WERI-Rb-1 (cell line): ENCODE measurements around the gene IPO8.

Experiments used
- DNase-seq: peaks from one replicate; pipeline ENCODE4 v3.0.0-alpha.2; 2020
- H3K27ac ChIP-seq: fragments of 250-450 bp; sonication (Bioruptor Pico); 2 replicates; pipeline ENCODE4 v1.5.1; 2020; ENCODE audit warnings: mild to moderate bottlenecking, moderate library complexity
- H3K27me3 ChIP-seq: fragments of 250-450 bp; sonication (Bioruptor Pico); 2 replicates; pipeline ENCODE4 v1.5.1; 2021; ENCODE audit warnings: mild to moderate bottlenecking, low read depth, moderate library complexity; ENCODE audit not compliant: insufficient read depth, severe bottlenecking
- H3K36me3 ChIP-seq: fragments of 250-450 bp; sonication (Bioruptor Pico); 2 replicates; pipeline ENCODE4 v1.5.1; 2020; ENCODE audit warnings: mild to moderate bottlenecking, moderate library complexity
- H3K4me3 ChIP-seq: 2 replicates; pipeline ENCODE4 v1.5.1; 2011; ENCODE audit warnings: low read depth, mild to moderate bottlenecking, control low read depth, low read length
- H3K9me3 ChIP-seq: fragments of 250-450 bp; sonication (Bioruptor Pico); 2 replicates; pipeline ENCODE4 v1.5.1; 2021; ENCODE audit warnings: mild to moderate bottlenecking, moderate library complexity; ENCODE audit not compliant: severe bottlenecking
- TF ChIP-seq, protein P1 (sequence below): IDR thresholded peaks from 2 replicates; pipeline ENCODE4 v1.5.1; 2011; ENCODE audit warnings: low read depth, mild to moderate bottlenecking, control low read depth, inconsistent platforms, low read length

Gene IPO8

DNA sequence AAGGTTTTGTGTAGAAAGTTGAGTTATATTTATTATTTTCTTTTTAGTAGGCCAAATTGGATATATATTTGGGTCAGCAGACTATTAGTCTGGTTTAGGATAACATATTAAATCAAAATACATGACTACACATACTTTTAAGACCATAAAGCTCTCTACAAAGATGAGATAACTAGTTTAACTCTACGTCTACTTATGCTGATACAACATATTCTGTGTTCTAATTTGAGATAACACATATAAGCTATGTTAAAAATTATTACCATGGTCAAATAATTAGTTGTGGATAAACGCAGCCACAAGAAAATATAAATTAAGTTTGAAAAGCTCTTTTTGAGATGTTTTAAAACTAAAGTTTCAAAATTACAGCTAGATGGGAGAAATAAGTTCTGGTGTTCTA lies 55.3 kb downstream of the IPO8 start:
- no peak for DNase-seq
- Histone ChIP-seq H3K36me3 (peaks cover 14% of the 10 kb centered on the region), H3K4me3 (no peak overlapping the region), H3K27ac (no peak overlapping the region), H3K9me3 (no peaks in the 10 kb centered on the region), H3K27me3 (no peaks in the 10 kb centered on the region)
- TF ChIP-seq, protein P1, sequence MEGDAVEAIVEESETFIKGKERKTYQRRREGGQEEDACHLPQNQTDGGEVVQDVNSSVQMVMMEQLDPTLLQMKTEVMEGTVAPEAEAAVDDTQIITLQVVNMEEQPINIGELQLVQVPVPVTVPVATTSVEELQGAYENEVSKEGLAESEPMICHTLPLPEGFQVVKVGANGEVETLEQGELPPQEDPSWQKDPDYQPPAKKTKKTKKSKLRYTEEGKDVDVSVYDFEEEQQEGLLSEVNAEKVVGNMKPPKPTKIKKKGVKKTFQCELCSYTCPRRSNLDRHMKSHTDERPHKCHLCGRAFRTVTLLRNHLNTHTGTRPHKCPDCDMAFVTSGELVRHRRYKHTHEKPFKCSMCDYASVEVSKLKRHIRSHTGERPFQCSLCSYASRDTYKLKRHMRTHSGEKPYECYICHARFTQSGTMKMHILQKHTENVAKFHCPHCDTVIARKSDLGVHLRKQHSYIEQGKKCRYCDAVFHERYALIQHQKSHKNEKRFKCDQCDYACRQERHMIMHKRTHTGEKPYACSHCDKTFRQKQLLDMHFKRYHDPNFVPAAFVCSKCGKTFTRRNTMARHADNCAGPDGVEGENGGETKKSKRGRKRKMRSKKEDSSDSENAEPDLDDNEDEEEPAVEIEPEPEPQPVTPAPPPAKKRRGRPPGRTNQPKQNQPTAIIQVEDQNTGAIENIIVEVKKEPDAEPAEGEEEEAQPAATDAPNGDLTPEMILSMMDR: no peak

DNA sequence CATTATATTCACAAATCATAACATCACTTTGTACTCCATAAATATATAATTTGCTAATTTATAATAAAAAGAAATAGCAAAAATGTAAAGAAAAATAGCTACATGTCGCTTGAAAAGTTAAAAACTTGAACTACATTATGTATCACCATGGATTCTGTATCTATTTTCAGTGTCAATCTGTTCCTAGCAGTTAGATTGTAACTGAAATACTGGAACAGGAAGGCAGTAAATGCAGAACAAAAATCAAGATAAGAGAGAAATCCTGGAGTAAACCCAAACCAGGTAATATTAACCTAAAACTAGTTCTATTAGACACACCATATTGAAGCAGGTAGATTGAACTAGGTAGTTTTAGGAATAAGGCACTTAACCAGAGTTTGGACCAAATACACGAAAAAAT lies 60.3 kb downstream of the IPO8 start:
- Histone ChIP-seq H3K9me3 (no peaks in the 10 kb centered on the region), H3K27me3 (no peaks in the 10 kb centered on the region), H3K27ac (no peak overlapping the region), H3K4me3 (no peak overlapping the region), H3K36me3 (peaks cover 29% of the 10 kb centered on the region)
- TF ChIP-seq, protein P1: no peak
- DNase-seq: no peak

DNA sequence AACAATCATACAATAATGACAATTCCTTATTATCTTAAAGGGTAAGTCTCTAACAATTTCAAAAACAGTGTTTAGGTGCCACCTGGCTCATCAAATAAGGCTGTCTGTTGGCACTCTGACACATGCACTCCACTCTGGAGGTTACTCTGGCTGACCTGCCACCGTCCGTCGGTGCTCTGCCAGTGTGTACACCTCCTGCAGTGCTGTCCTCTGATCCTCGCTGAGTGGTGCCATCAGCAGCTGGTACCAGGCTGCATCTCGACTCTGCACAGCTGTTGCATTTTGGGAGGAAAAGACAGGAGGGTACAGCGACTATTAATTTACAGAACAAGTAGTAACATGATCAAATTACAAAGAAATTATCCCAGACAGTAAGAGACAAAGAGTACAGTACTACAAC lies 63.9 kb downstream of the IPO8 start:
- TF ChIP-seq, protein P1: no peak
- peaks cover 28% of the 10 kb centered on the region for H3K36me3 ChIP-seq
- H3K27me3 ChIP-seq: no peaks in the 10 kb centered on the region
- no peaks in the 10 kb centered on the region for H3K9me3 ChIP-seq
- H3K4me3 ChIP-seq: no peak overlapping the region
- no peak for DNase-seq
- no peak overlapping the region for H3K27ac ChIP-seq

DNA sequence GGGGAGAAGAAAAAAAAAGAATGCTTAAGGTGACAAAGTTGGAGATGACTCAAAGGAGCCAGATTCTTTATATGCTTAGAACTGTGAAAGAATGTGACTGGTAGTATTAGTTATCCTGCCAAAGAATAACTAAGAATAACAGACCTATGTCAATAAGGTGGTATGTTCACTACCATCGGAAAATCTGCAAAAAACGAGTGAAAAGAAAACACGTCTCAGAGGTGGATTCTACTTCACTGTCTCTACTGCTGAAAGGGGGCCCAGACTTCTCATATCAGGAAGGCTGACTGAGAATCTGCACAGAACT lies 64.7 kb downstream of the IPO8 start:
- Histone ChIP-seq H3K27me3 (no peaks in the 10 kb centered on the region), H3K9me3 (no peaks in the 10 kb centered on the region), H3K36me3 (peaks cover 22% of the 10 kb centered on the region), H3K4me3 (no peak overlapping the region), H3K27ac (no peak overlapping the region)
- DNase-seq: no peak
- TF ChIP-seq, protein P1: no peak

DNA sequence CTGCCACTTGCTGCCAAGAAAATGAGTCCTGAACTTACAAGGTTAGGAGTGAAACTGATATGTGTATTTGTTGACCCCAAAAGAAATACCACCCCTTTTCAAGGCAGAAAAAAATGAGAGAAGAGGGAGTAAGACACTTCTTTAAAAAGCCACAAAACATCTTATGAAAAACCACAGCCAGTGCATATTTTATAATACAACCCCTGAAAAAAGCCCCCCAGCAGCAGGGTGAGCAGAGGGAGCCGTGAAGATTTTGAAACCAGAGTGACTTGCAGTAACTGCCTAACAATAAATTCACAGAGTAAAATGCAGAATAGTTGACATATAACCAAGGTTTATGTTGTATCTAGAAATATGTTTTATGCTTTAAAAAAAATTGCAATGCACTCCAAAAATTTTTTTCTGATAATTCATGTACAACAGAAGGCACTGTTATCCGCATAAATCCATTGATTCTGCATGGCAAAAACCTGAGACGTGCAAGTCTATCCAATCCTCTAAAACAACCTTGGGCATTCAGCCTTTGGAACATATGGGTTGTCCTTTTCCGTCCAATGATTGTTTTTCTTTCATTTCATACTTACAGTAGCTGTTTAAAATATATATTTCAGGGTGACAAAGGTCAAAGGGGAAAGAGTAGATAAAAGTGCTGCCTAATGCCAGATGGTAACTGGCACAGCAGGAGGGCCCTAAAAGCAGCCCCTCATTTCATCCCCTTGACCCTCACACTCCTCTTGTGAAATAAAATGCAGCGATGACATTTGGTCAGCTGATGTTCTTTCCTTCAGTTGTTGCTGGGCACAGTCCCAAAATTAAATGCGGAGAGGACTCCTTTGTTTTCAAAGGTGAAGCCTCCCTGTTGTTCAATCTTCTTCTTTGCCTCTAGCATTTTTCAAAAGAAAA lies 65.3 kb downstream of the IPO8 start:
- no peak overlapping the region for H3K4me3 ChIP-seq
- no peak overlapping the region for H3K27ac ChIP-seq
- H3K36me3 ChIP-seq: peaks cover 22% of the 10 kb centered on the region
- H3K27me3 ChIP-seq: no peaks in the 10 kb centered on the region
- DNase-seq: no peak
- TF ChIP-seq, protein P1: no peak
- no peaks in the 10 kb centered on the region for H3K9me3 ChIP-seq

DNA sequence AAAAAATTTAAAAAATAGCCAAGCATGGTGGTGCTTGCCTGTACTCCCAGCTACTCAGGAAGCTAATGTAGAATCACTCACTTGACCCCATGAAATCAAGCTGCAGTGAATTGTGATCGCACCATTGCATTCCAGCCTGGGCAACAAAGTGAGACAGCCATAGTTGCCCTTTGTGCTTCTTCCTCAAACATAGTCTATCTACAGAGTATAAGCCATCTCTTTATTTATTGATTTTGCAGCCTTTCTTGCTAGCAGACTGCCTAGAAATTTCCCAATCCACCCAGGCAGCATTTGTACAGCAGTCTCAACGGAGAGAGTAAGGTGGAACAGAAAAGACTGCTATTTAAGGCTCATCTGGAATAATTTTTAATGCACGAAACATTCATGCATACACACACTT lies 68.8 kb downstream of the IPO8 start:
- DNase-seq: no peak
- no peaks in the 10 kb centered on the region for H3K27me3 ChIP-seq
- H3K27ac ChIP-seq: no peak overlapping the region
- no peak overlapping the region for H3K4me3 ChIP-seq
- H3K36me3 ChIP-seq: peaks cover 15% of the 10 kb centered on the region
- no peaks in the 10 kb centered on the region for H3K9me3 ChIP-seq
- TF ChIP-seq, protein P1: no peak
